HepG2 (cell line): ENCODE measurements around the gene MRPS10. TPM values are rescaled to one million over a fixed set of nuclear protein-coding genes. Genes with fewer than 3 reads are reported as not detected.

ENCODE experiments used
- ELF1 ChIP-seq: sonication (generic); formaldehyde crosslinking; IDR thresholded peaks from 2 replicates; pipeline ENCODE4 v1.4.0; 2020; ENCODE audit warnings: missing genetic modification reagents
- EZH2 ChIP-seq: conservative IDR thresholded peaks from 2 replicates; pipeline ENCODE4 v1.6.1; 2012; ENCODE audit warnings: mild to moderate bottlenecking, low read depth, low read length, moderate library complexity
- FOXJ3 ChIP-seq: sonication (generic); formaldehyde crosslinking; IDR thresholded peaks from 2 replicates; pipeline ENCODE4 v1.4.0; 2020; ENCODE audit warnings: missing genetic modification reagents, mild to moderate bottlenecking, borderline replicate concordance
- NBN ChIP-seq: fragments of 450-650 bp; conservative IDR thresholded peaks from 2 replicates; pipeline ENCODE4 v1.6.1; 2017
- NR2F1 ChIP-seq, 2 experiments: fragments of 450-650 bp in 1 of 2; formaldehyde crosslinking in 1 of 2; IDR thresholded peaks; 2 replicates each; pipeline versions ENCODE4 v1.5.0 to v1.6.1; 2016 to 2020; ENCODE audit warnings: mild to moderate bottlenecking in 1 of 2, missing compliant biosample characterization in 1 of 2, missing genetic modification reagents in 1 of 2, moderate library complexity in 1 of 2
- NRL ChIP-seq: sonication (generic); formaldehyde crosslinking; IDR thresholded peaks from 2 replicates; pipeline ENCODE4 v1.5.0; 2020; ENCODE audit warnings: missing genetic modification reagents, mild to moderate bottlenecking, moderate library complexity, borderline replicate concordance
- PLRG1 ChIP-seq: fragments of 450-650 bp; conservative IDR thresholded peaks from 2 replicates; pipeline ENCODE4 v1.6.1; 2016
- POLR2G ChIP-seq: fragments of 200-400 bp; formaldehyde crosslinking; IDR thresholded peaks from 2 replicates; pipeline ENCODE4 v1.6.1; 2018; ENCODE audit warnings: mild to moderate bottlenecking, low read depth, low read length, moderate library complexity
- PTBP1 ChIP-seq: fragments of 200-400 bp; formaldehyde crosslinking; IDR thresholded peaks from 2 replicates; pipeline ENCODE4 v1.6.1; 2018; ENCODE audit warnings: low read length, low read depth; ENCODE audit not compliant: poor library complexity, severe bottlenecking
- SETDB1 ChIP-seq: sonication (generic); formaldehyde crosslinking; IDR thresholded peaks from 2 replicates; pipeline ENCODE4 v1.5.1; 2020; ENCODE audit warnings: missing genetic modification reagents, mild to moderate bottlenecking, borderline replicate concordance
- SOX5 ChIP-seq: IDR thresholded peaks from 2 replicates; pipeline ENCODE4 v1.6.1; 2016; ENCODE audit warnings: borderline replicate concordance
- SOX6 ChIP-seq, 2 experiments: fragments of 450-650 bp in 1 of 2; sonication (generic) in 1 of 2; formaldehyde crosslinking in 1 of 2; IDR thresholded peaks; 2 replicates each; pipeline versions ENCODE4 v1.4.0 to v1.6.1; 2017 to 2020; ENCODE audit warnings: antibody characterized with exemption in 1 of 2, mild to moderate bottlenecking in 1 of 2, missing genetic modification reagents in 1 of 2
- ZNF180 ChIP-seq: sonication (generic); formaldehyde crosslinking; IDR thresholded peaks from 2 replicates; pipeline ENCODE4 v1.4.0; 2020; ENCODE audit warnings: low read depth, missing genetic modification reagents, borderline replicate concordance
- ZNF251 ChIP-seq: sonication (generic); formaldehyde crosslinking; IDR thresholded peaks from 2 replicates; pipeline ENCODE4 v1.9.0; 2021; ENCODE audit warnings: mild to moderate bottlenecking, missing genetic modification reagents
- ZNF432 ChIP-seq: sonication (generic); formaldehyde crosslinking; IDR thresholded peaks from 2 replicates; pipeline ENCODE4 v1.5.0; 2020; ENCODE audit warnings: missing genetic modification reagents, mild to moderate bottlenecking, borderline replicate concordance
- polyA plus RNA-seq, 8 experiments: library from polyadenylated mRNA; depleted of rRNA in 3 of 8; stranded (reverse) in 7 of 8; unstranded in 1 of 8; fragments of >200 nt; fragmentation: Illumina TruSeq in 4 of 8; extraction: Trizol in 4 of 8; gene quantifications; 2 replicates each; pipeline versions ENCODE4 v1.2.1 to v1.2.3, GENCODE V29; 2011 to 2016; ENCODE audit warnings: low read depth in 4 of 8, missing spikeins in 1 of 8, mixed read lengths in 1 of 8; ENCODE audit not compliant: insufficient read depth in 1 of 8
- total RNA-seq, 5 experiments: library from RNA; depleted of rRNA; stranded (reverse); fragments of >200 nt; fragmentation: Illumina TruSeq; extraction: Trizol; gene quantifications; 2 replicates each; pipeline ENCODE4 v1.2.3, GENCODE V29; 2016; ENCODE audit warnings: low read depth in 1 of 5
- TF ChIP-seq, protein P1 (sequence below): sonication (generic); formaldehyde crosslinking; IDR thresholded peaks from 2 replicates; pipeline ENCODE4 v1.8.1; 2023; ENCODE audit warnings: missing genetic modification reagents, inconsistent platforms, borderline replicate concordance
- TF ChIP-seq, protein P2 (sequence below): sonication (generic); formaldehyde crosslinking; IDR thresholded peaks from 2 replicates; pipeline ENCODE4 v1.9.0; 2021; ENCODE audit warnings: missing genetic modification reagents, borderline replicate concordance
- TF ChIP-seq, protein P3 (sequence below): IDR thresholded peaks from 2 replicates; pipeline ENCODE4 v1.6.1; 2016; ENCODE audit warnings: mild to moderate bottlenecking, missing biosample characterization, missing genetic modification reagents
- TF ChIP-seq, protein P4 (sequence below): sonication (generic); formaldehyde crosslinking; IDR thresholded peaks from 2 replicates; pipeline ENCODE4 v1.4.0; 2020; ENCODE audit warnings: mild to moderate bottlenecking, missing genetic modification reagents
- TF ChIP-seq, protein P5 (sequence below): sonication (generic); formaldehyde crosslinking; IDR thresholded peaks from 2 replicates; pipeline ENCODE4 v1.5.0; 2020; ENCODE audit warnings: mild to moderate bottlenecking, low read depth, missing genetic modification reagents, borderline replicate concordance

The MRPS10 gene
- total and polyA plus RNA-seq, 2 of the 13 experiments (the other 11 are each of a cell fraction or from before 2014, with no cell fraction given): 31.7 to 54.6 TPM

- TF ChIP-seq ZNF180 (CRISPR knock-in tag) (no peak), SOX6 (IDR thresholded peaks at IDR 0.05) (no peak), SOX6 (CRISPR knock-in tag; IDR thresholded peaks at IDR 0.05) (peak; percentile 45; the same call in 1 of the 2 replicates), NRL (CRISPR knock-in tag) (peak; percentile 77; the same call in 1 of the 2 replicates), NR2F1 (CRISPR knock-in tag; IDR thresholded peaks at IDR 0.05) (no peak; a peak in 1 of 4 replicates), FOXJ3 (CRISPR knock-in tag) (no peak), ZNF432 (no peak), SOX5 (CRISPR knock-in tag) (peak; percentile 63; the same call in 1 of the 2 replicates), POLR2G (peak; percentile 98), EZH2 (no peak), PLRG1 (no peak), ELF1 (CRISPR knock-in tag) (peak; percentile 89), PTBP1 (no peak), SETDB1 (CRISPR knock-in tag) (no peak; the same call in 1 of the 2 replicates), ZNF251 (no peak), NBN (no peak)
- TF ChIP-seq, protein P1, sequence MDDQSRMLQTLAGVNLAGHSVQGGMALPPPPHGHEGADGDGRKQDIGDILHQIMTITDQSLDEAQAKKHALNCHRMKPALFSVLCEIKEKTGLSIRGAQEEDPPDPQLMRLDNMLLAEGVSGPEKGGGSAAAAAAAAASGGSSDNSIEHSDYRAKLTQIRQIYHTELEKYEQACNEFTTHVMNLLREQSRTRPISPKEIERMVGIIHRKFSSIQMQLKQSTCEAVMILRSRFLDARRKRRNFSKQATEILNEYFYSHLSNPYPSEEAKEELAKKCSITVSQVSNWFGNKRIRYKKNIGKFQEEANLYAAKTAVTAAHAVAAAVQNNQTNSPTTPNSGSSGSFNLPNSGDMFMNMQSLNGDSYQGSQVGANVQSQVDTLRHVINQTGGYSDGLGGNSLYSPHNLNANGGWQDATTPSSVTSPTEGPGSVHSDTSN (CRISPR knock-in tag): no peak
- TF ChIP-seq, protein P2, sequence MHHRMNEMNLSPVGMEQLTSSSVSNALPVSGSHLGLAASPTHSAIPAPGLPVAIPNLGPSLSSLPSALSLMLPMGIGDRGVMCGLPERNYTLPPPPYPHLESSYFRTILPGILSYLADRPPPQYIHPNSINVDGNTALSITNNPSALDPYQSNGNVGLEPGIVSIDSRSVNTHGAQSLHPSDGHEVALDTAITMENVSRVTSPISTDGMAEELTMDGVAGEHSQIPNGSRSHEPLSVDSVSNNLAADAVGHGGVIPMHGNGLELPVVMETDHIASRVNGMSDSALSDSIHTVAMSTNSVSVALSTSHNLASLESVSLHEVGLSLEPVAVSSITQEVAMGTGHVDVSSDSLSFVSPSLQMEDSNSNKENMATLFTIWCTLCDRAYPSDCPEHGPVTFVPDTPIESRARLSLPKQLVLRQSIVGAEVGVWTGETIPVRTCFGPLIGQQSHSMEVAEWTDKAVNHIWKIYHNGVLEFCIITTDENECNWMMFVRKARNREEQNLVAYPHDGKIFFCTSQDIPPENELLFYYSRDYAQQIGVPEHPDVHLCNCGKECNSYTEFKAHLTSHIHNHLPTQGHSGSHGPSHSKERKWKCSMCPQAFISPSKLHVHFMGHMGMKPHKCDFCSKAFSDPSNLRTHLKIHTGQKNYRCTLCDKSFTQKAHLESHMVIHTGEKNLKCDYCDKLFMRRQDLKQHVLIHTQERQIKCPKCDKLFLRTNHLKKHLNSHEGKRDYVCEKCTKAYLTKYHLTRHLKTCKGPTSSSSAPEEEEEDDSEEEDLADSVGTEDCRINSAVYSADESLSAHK (CRISPR knock-in tag): no peak; the same call in 1 of the 2 replicates
- TF ChIP-seq, protein P3, sequence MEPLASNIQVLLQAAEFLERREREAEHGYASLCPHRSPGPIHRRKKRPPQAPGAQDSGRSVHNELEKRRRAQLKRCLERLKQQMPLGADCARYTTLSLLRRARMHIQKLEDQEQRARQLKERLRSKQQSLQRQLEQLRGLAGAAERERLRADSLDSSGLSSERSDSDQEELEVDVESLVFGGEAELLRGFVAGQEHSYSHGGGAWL (CRISPR knock-in tag): peak; percentile 87; the same call in 1 of the 2 replicates
- TF ChIP-seq, protein P4, sequence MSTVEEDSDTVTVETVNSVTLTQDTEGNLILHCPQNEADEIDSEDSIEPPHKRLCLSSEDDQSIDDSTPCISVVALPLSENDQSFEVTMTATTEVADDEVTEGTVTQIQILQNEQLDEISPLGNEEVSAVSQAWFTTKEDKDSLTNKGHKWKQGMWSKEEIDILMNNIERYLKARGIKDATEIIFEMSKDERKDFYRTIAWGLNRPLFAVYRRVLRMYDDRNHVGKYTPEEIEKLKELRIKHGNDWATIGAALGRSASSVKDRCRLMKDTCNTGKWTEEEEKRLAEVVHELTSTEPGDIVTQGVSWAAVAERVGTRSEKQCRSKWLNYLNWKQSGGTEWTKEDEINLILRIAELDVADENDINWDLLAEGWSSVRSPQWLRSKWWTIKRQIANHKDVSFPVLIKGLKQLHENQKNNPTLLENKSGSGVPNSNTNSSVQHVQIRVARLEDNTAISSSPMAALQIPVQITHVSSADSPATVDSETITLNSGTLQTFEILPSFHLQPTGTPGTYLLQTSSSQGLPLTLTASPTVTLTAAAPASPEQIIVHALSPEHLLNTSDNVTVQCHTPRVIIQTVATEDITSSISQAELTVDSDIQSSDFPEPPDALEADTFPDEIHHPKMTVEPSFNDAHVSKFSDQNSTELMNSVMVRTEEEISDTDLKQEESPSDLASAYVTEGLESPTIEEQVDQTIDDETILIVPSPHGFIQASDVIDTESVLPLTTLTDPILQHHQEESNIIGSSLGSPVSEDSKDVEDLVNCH (CRISPR knock-in tag): no peak
- TF ChIP-seq, protein P5, sequence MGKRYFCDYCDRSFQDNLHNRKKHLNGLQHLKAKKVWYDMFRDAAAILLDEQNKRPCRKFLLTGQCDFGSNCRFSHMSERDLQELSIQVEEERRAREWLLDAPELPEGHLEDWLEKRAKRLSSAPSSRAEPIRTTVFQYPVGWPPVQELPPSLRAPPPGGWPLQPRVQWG: no peak
These were observed at the start of gene MRPS10 (continued) for GRCh38 chr6:42217519-42218367.
